Measurements from ENCODE around the gene SOX4. TPM values are rescaled to one million over a fixed set of nuclear protein-coding genes. Genes with fewer than 3 reads are reported as not detected.

The SOX4 gene
- total and polyA plus RNA-seq, 2 experiments from 2014 or later, result 164 to 235 TPM

DNA sequence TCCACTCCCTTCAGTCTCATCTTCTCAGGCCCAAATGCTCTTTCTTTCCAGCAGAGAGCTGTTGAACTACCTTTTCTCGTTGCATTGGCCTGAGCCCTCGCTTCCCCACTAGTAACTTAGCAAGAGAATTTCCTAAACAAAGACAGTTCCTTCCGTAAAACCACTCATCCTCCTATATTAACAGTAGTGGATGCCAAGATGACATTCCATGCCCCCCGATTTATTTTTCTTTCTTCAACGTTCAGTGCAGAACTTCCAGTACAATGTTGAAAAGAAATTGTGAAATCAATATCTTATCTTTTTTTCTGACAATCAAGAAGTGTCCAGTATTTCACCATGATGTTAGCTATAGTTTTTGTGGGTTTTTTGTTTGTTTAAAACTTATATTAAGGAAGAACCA lies 45.8 kb downstream of the SOX4 start:
- no peak for ATAC-seq
- Histone ChIP-seq H3K4me1 (ENCODE audit: insufficient read depth) (no peaks in the 10 kb centered on the region), H2AFZ (peak overlapping the region; percentile 70; the same call in 1 of the 2 replicates), H3K79me2 (replicated peaks; ENCODE audit: insufficient read depth) (no peaks in the 10 kb centered on the region), H4K20me1 (replicated peaks; ENCODE audit: insufficient read depth) (no peaks in the 10 kb centered on the region), H3K36me3 (ENCODE audit: insufficient read depth) (no peaks in the 10 kb centered on the region), H3K27ac (ENCODE audit: low read depth) (no peak overlapping the region), H3K4me2 (no peak overlapping the region), H3F3A (replicated peaks; ENCODE audit: low read depth) (0 out of 2 replicates have a peak, but pooled peaks cover 4% of the 10 kb centered on the region), H3K27me3 (ENCODE audit: insufficient read depth) (no peaks in the 10 kb centered on the region), H3K9me2 (ENCODE audit: insufficient read depth) (no peaks in the 10 kb centered on the region), H3K4me3 (no peak overlapping the region)
- Mint-ChIP-seq H3K27me3 (ENCODE audit: insufficient read depth, low read depth, poor library complexity) (peaks cover 1% of the 10 kb centered on the region), H3K9me3 (peaks cover 16% of the 10 kb centered on the region), H3K4me1 (no peaks in the 10 kb centered on the region), H3K27ac (no peak overlapping the region), H3K36me3 (ENCODE audit: low read depth) (no peaks in the 10 kb centered on the region; the same call in 2 of the 3 replicates), H3K4me3 (no peak overlapping the region)
- TF ChIP-seq, protein P1, sequence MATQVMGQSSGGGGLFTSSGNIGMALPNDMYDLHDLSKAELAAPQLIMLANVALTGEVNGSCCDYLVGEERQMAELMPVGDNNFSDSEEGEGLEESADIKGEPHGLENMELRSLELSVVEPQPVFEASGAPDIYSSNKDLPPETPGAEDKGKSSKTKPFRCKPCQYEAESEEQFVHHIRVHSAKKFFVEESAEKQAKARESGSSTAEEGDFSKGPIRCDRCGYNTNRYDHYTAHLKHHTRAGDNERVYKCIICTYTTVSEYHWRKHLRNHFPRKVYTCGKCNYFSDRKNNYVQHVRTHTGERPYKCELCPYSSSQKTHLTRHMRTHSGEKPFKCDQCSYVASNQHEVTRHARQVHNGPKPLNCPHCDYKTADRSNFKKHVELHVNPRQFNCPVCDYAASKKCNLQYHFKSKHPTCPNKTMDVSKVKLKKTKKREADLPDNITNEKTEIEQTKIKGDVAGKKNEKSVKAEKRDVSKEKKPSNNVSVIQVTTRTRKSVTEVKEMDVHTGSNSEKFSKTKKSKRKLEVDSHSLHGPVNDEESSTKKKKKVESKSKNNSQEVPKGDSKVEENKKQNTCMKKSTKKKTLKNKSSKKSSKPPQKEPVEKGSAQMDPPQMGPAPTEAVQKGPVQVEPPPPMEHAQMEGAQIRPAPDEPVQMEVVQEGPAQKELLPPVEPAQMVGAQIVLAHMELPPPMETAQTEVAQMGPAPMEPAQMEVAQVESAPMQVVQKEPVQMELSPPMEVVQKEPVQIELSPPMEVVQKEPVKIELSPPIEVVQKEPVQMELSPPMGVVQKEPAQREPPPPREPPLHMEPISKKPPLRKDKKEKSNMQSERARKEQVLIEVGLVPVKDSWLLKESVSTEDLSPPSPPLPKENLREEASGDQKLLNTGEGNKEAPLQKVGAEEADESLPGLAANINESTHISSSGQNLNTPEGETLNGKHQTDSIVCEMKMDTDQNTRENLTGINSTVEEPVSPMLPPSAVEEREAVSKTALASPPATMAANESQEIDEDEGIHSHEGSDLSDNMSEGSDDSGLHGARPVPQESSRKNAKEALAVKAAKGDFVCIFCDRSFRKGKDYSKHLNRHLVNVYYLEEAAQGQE (IDR thresholded peaks at IDR 0.05; ENCODE audit: unreplicated experiment), result no peak
- TF ChIP-seq ZNF331 (CRISPR knock-in tag; IDR thresholded peaks at IDR 0.05; ENCODE audit: low read depth), result no peak
- TF ChIP-seq, protein P2, sequence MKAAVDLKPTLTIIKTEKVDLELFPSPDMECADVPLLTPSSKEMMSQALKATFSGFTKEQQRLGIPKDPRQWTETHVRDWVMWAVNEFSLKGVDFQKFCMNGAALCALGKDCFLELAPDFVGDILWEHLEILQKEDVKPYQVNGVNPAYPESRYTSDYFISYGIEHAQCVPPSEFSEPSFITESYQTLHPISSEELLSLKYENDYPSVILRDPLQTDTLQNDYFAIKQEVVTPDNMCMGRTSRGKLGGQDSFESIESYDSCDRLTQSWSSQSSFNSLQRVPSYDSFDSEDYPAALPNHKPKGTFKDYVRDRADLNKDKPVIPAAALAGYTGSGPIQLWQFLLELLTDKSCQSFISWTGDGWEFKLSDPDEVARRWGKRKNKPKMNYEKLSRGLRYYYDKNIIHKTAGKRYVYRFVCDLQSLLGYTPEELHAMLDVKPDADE (IDR thresholded peaks at IDR 0.05), result no peak
- no peak for TF ChIP-seq POLR2AphosphoS5 (IDR thresholded peaks at IDR 0.05; ENCODE audit: low read depth)
- no peak for TF ChIP-seq CREB1 (CRISPR knock-in tag; IDR thresholded peaks at IDR 0.05; ENCODE audit: low read depth)
- TF ChIP-seq JUNB (IDR thresholded peaks at IDR 0.05; ENCODE audit: unreplicated experiment), result no peak
- TF ChIP-seq STAT1 (IDR thresholded peaks at IDR 0.05; ENCODE audit: unreplicated experiment), result no peak
- TF ChIP-seq EZH2phosphoT487 (IDR thresholded peaks at IDR 0.05; ENCODE audit: unreplicated experiment), result no peak
- no peak for TF ChIP-seq NANOG (IDR thresholded peaks at IDR 0.05; ENCODE audit: borderline replicate concordance)
- TF ChIP-seq, protein P3, sequence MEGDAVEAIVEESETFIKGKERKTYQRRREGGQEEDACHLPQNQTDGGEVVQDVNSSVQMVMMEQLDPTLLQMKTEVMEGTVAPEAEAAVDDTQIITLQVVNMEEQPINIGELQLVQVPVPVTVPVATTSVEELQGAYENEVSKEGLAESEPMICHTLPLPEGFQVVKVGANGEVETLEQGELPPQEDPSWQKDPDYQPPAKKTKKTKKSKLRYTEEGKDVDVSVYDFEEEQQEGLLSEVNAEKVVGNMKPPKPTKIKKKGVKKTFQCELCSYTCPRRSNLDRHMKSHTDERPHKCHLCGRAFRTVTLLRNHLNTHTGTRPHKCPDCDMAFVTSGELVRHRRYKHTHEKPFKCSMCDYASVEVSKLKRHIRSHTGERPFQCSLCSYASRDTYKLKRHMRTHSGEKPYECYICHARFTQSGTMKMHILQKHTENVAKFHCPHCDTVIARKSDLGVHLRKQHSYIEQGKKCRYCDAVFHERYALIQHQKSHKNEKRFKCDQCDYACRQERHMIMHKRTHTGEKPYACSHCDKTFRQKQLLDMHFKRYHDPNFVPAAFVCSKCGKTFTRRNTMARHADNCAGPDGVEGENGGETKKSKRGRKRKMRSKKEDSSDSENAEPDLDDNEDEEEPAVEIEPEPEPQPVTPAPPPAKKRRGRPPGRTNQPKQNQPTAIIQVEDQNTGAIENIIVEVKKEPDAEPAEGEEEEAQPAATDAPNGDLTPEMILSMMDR (conservative IDR thresholded peaks at IDR 0.05; ENCODE audit: low read depth in 2 of 2), result no peak
- TF ChIP-seq ZNF114 (CRISPR knock-in tag; IDR thresholded peaks at IDR 0.05), result no peak
- TF ChIP-seq EZH2 (IDR thresholded peaks at IDR 0.05; ENCODE audit: low read depth, unreplicated experiment), result no peak
- TF ChIP-seq, protein P4, sequence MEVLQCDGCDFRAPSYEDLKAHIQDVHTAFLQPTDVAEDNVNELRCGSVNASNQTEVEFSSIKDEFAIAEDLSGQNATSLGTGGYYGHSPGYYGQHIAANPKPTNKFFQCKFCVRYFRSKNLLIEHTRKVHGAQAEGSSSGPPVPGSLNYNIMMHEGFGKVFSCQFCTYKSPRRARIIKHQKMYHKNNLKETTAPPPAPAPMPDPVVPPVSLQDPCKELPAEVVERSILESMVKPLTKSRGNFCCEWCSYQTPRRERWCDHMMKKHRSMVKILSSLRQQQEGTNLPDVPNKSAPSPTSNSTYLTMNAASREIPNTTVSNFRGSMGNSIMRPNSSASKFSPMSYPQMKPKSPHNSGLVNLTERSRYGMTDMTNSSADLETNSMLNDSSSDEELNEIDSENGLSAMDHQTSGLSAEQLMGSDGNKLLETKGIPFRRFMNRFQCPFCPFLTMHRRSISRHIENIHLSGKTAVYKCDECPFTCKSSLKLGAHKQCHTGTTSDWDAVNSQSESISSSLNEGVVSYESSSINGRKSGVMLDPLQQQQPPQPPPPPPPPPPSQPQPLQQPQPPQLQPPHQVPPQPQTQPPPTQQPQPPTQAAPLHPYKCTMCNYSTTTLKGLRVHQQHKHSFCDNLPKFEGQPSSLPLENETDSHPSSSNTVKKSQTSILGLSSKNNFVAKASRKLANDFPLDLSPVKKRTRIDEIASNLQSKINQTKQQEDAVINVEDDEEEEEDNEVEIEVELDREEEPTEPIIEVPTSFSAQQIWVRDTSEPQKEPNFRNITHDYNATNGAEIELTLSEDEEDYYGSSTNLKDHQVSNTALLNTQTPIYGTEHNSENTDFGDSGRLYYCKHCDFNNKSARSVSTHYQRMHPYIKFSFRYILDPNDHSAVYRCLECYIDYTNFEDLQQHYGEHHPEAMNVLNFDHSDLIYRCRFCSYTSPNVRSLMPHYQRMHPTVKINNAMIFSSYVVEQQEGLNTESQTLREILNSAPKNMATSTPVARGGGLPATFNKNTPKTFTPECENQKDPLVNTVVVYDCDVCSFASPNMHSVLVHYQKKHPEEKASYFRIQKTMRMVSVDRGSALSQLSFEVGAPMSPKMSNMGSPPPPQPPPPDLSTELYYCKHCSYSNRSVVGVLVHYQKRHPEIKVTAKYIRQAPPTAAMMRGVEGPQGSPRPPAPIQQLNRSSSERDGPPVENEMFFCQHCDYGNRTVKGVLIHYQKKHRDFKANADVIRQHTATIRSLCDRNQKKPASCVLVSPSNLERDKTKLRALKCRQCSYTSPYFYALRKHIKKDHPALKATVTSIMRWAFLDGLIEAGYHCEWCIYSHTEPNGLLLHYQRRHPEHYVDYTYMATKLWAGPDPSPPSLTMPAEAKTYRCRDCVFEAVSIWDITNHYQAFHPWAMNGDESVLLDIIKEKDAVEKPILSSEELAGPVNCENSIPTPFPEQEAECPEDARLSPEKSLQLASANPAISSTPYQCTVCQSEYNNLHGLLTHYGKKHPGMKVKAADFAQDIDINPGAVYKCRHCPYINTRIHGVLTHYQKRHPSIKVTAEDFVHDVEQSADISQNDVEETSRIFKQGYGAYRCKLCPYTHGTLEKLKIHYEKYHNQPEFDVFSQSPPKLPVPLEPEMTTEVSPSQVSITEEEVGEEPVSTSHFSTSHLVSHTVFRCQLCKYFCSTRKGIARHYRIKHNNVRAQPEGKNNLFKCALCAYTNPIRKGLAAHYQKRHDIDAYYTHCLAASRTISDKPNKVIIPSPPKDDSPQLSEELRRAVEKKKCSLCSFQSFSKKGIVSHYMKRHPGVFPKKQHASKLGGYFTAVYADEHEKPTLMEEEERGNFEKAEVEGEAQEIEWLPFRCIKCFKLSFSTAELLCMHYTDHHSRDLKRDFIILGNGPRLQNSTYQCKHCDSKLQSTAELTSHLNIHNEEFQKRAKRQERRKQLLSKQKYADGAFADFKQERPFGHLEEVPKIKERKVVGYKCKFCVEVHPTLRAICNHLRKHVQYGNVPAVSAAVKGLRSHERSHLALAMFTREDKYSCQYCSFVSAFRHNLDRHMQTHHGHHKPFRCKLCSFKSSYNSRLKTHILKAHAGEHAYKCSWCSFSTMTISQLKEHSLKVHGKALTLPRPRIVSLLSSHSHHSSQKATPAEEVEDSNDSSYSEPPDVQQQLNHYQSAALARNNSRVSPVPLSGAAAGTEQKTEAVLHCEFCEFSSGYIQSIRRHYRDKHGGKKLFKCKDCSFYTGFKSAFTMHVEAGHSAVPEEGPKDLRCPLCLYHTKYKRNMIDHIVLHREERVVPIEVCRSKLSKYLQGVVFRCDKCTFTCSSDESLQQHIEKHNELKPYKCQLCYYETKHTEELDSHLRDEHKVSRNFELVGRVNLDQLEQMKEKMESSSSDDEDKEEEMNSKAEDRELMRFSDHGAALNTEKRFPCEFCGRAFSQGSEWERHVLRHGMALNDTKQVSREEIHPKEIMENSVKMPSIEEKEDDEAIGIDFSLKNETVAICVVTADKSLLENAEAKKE (CRISPR knock-in tag; IDR thresholded peaks at IDR 0.05), result no peak
- no peak for DNase-seq (ENCODE audit: low spot score)

Data from GM23338 (cell line).